Sigmoid colon (tissue), 4 donors: Measurements from ENCODE around the gene LTB4R.

Experiments
- CTCF ChIP-seq, 4 experiments: fragments of 450-650 bp in 3 of 4; fragments of 200-600 bp in 1 of 4; IDR thresholded peaks; one replicate each; pipeline ENCODE4 v1.5.1; 2016 to 2019; ENCODE audit warnings: antibody characterized with exemption in 4 of 4, mild to moderate bottlenecking in 3 of 4, moderate library complexity in 2 of 4
- POLR2A ChIP-seq, 2 donors: fragments of 450-650 bp; IDR thresholded peaks; one replicate each; pipeline ENCODE4 v1.6.1; 2016; ENCODE audit warnings: antibody characterized with exemption in 2 of 2, mild to moderate bottlenecking in 2 of 2, moderate library complexity in 2 of 2
- POLR2AphosphoS5 ChIP-seq, 4 donors: sonication (generic); formaldehyde crosslinking; IDR thresholded peaks; one replicate each; pipeline ENCODE4 v1.6.1; 2017; ENCODE audit warnings: antibody characterized with exemption in 4 of 4

GRCh38 chr14:24298892-24299254 lies 12.4 kb upstream of the LTB4R start:
- TF ChIP-seq POLR2A (IDR thresholded peaks at IDR 0.05) (no peak), CTCF (IDR thresholded peaks at IDR 0.05) (no peak), POLR2AphosphoS5 (IDR thresholded peaks at IDR 0.05) (no peak)
